SIG-M5 treated with dmso at 0.1 percent for 504 hours (cell line): Measurements from ENCODE around the gene CITED4.

Source experiments
- DNase-seq: peaks from one replicate; lab custom pipeline; 2025; ENCODE audit not compliant: unreplicated experiment; lab: John Stamatoyannopoulos, UW

The CITED4 gene

DNA sequence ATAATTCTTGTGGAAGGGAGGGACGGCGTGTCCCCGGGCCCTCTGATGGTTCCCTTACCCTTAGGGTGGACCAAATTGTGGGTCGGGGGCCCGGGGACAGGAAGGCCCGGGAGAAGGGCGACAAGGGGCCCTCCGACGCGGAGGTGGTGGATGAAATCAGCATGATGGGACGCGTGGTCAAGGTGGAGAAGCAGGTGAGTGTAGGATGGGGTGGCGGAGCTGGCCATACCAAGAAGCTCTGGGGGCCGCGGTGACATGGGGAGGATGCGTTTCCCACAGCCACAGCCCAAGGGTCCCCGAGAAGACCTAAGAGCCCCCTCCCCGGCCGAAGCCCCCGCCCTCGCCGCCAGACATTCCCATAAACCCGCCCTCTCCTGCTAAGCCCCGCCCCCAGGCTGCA is 24.6 kb downstream of the CITED4 start:
- no peak for DNase-seq

DNA sequence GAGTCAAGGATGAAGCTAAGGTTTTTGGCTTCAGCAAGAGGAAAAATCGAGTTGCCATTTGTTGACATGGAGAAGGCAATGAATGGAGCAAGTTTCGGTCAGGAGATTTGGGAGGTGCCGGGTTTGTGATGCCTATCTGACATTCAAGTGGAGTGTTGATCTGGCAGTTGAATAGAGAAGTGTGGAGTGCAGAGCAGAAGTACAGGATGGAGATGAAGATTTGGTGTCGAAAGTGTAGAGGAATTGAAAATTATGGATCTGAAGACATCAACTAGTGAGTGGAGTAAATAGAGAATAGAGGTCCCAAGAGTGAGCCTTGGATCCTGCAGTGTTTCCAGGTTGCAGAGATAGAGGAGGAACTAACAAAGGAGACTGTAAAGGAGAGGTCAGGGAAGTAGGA is 25.9 kb downstream of the CITED4 start:
- no peak for DNase-seq

DNA sequence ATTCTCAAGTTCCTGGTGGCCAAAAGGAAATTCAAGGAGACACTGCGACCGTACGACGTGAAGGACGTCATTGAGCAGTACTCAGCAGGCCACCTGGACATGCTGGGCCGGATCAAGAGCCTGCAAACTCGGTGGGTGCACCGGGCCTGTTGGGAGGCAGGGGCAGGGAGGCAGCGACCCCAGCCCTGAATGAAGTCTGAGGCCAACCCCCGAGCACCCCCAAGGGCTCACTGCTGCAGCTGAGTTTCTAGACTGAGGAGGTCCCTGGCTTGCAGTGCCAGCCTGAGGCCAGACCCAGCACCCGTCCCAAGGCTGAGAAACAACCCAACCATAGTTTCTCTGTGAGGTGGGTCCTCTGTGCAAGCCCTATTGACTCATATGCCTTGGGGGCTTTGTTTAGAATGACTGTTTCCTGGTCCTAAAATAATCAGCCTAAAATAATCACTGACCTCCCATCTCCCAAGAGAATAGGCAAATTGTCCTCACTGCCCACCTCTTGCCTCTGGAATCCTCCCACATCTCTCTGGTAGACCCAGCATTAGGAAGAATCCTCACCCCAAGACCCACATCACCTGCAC is 27.1 kb downstream of the CITED4 start:
- DNase-seq: no peak

DNA sequence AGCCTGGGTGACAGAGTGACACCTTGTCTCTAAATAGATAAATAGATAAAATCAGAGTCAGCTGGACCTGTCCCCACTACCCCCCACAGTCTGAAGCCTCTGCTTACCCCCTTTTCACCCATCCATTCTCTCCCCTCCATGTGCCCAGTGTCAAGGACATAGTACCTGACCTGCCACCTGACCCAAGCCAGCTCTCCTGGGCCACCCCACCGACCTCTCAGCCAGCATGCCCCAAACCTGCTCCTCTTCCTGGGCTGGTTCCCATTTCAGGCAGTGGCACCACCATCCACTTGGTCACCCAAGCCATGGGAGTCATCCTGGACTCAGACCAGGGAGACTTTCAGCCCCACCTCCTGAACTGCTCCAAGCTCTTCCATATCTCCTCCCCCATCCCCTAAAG is 28.2 kb downstream of the CITED4 start:
- no peak for DNase-seq

DNA sequence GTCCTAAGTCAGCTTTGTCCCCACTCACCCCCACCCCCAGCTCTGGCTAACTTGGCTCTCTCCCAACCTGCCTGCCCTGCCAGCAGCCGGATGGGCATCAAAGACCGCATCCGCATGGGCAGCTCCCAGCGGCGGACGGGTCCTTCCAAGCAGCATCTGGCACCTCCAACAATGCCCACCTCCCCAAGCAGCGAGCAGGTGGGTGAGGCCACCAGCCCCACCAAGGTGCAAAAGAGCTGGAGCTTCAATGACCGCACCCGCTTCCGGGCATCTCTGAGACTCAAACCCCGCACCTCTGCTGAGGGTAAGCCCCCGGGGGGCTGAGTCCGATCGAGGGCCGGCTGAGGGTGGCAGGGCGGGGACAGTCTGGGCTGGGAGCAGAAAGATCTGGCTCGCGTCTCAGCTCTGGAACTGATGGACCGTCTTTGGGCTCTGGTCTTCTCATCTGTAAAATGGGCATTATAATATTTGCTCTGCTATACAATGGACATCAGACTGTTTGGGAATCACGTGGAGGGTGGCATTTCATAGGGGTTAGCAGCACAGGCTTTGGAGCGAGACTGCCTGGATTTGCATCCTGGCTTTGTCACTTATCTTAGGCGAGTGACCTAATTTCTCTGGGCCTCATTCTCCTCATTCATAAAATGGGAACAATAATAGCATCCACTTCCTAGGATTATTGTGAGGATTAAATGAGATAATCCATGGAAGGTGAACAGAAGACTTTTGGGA is 31.0 kb downstream of the CITED4 start:
- no peak for DNase-seq

DNA sequence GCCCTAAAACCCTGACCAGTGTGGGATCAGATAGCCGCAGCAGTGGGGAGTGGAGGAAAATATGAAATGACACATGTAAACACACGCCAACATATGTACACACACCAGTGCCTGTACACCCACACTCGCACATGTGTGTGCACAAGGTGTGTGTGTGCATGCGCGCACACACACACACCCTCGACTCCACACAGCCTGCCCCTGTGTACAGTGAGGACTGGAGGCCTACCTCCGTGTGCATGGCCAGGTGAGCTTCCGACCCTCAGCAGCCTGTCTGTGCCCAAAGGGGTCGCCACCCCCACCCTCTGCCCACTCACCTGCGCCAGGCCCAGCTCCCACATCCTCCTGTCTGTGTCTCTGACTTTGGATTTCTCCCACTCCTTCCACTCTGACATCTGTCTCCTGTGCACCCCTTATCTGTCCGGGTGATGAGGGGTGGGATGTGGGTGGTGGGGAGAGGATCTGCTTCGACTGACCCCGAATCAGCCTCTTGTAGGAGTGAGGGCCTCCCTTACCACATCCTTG is 31.7 kb downstream of the CITED4 start:
- no peak for DNase-seq

DNA sequence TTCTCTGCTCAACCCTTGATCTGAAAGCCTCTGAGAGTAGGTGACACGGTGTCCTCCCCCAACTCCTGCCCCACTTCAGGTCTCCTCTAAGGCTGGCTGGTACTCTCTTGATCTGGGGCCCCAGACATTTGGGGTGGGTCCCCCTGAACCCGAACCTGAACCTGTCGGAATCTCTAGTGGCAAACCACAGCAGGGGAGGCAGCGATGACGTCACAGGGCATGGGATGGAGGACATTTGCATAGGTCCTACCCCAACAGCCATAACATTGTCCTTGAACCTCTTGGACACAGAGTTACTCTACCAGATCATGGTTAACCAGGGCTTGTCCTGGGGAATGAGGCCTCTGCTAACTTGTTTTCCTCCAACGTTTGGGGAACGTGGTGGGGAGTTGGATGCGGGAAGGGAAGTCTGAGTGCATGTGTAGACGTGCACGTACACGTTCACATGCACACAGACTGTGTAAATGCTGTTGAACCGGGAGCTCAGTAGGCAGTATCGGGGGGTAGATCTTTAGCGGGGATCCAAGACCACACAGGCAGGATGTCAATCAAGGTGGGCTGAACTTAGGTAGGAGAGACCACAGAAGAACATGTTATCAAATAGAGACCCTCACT is 32.4 kb downstream of the CITED4 start:
- DNase-seq: no peak

DNA sequence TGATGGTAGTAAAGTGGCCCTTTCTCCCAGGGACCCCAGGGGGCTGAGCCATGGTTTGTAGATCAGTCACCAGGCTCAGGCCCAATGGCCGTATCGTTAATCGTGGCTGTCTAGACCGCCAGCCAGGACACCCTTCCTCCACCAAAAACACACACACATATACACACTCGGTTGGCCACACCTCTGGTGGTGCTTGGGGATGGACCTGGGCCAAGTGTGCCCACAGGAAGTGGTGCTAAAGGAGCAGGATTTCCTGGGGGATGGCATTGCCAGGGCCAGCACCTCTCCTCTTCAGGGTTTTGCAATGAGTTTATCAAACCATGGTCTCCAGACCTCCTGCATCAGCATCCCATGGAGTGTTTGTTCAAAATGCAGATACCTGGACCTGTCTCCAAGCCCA is 36.2 kb downstream of the CITED4 start:
- no peak for DNase-seq

DNA sequence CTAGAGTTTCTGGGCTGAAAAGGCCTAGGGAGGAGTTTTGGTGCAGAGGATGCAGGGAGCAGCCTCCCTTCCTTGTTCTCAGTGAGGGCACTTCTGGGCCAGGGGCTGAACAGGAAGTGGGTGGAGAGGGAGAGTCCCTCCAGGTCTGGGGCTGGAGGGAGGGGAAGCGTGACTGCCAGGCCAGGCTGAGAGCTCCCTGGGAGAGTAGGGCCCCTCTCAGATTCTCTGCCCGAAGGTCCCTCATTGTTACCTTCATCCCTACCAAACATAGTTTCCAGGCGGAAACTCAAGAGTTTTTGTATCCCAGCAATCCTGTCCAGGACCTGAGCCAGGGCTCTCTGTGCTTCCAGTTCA is 36.8 kb downstream of the CITED4 start:
- DNase-seq: no peak

DNA sequence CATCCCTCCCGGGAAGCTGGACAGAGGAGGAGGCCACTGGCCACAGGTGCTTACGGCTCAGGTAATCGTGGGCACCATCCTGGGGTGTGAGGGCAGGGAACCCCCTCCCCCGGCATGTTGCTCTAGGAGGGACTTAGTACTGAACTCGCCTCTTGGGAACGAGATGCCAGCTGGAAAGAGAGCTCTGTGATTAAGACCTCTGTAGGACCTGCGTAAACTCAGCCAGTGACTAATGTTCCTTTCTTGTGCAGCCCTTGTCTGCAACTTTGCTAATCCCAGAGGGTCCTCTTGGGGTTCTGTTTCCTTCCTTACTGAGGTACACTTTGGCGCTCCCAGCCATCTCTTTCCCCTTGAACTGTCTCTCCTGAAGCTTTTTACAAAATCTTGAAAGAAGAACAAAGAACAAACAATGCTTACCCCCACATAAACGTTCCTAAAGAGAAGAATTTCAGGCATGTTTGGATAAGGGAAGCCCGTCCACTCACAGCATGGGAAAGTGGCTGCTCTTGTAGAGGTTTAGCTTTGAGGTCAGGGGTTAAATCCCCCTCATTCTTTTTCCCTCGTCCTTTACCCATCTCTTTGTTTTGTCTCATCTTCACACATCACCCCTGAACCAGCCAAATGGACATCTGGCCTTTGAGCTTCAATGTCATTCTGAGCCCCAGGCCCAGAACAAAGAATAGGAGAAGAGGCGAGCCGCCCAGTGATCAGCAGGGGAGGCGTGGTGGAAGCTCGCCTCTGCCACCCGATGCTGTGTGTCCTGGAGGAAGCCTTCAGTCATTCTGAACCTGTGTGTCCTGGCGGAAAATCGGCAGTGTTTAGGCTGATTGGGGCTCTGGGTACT is 37.4 kb downstream of the CITED4 start:
- no peak for DNase-seq

DNA sequence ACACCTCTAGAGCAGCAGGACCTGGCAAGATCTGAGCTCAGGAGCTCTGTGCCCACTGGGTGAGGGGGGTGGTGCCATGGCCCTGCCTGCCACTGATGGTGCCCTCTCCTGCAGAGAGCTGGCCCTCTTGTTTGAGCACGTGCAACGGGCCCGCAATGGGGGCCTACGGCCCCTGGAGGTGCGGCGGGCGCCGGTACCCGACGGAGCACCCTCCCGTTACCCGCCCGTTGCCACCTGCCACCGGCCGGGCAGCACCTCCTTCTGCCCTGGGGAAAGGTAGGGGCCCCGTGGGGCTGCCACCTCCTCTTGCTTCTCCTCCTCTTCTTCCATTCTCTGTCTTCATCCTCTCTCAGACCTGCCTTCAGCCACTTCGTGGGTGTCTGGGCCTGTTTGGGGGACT is 38.2 kb downstream of the CITED4 start:
- DNase-seq: no peak

DNA sequence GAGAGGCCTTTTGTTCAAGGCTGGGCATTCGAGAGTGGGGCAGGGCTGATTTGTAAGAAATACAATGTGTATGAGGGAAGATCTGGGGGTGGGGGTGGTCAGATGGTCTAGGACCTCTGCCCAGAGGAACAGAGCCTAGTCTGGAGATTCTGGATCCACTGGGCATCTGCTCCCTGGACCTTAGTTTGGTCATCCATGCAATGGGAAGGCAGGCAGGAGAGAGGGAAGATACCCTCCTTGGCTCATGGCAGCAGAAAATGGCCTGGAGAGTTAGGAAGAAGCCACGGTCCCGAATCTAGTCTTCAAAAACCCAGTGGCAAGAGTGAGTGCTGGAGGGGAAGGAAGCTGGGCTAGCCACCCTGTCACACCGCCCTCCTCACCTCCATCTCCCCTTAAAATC is 38.8 kb downstream of the CITED4 start:
- DNase-seq: no peak

DNA sequence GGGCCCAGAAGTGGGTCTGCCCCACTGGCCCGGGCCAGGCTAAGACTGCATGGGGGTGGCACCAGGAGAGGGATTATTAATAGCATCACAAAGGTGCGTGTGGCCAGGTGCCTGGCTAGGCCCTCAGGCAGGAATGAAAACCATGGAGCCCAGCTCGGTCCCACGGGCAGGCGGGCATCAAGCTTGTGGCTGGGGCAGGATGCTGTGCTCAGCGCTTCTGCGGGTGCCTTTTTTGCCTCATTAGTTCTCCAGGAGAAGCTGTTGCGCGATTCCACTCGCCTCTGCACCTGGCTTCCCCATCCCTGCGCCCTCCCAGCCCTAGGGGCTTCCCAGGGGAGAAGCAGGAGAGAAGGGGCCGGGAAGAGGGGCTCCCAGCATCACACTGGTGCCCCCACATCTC is 39.3 kb downstream of the CITED4 start:
- DNase-seq: no peak

DNA sequence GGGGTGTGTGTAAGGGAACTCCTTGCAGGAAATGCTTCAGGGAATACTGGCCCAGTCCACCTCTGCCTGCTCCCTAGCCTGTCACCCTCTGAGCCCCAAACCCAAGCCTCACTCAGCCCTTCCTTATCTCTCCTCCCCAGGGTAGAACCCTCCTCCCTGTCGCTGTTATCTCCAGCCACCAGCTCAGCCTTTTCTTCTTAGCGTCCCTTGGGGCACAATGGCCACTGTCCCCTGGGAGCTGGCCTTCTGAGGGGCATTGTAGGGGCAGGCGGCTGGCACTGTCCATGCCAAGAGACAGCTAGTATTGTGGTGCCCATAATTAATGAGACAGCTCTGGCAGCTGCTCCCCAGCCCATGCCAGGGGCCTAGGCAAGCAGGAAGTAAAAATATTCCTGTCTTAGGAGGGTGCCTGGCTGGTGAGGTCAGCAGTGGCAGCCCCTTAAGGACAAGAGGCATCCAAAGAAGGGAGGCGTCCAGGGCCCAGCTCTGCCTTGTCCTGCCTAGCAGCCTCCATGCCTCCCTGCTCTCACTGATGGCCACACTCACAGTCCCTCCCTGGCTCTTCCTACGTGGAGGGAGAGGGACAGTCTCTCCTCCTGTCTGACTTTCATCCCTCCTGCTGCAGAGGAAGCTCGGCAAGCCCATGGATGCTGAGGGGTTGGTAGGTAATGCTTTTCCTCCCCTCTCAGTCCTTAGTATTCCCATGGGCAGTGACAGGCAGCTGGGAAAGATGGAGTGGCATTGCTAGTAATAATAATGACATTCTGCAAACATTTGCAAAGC is 41.1 kb downstream of the CITED4 start:
- DNase-seq: no peak

DNA sequence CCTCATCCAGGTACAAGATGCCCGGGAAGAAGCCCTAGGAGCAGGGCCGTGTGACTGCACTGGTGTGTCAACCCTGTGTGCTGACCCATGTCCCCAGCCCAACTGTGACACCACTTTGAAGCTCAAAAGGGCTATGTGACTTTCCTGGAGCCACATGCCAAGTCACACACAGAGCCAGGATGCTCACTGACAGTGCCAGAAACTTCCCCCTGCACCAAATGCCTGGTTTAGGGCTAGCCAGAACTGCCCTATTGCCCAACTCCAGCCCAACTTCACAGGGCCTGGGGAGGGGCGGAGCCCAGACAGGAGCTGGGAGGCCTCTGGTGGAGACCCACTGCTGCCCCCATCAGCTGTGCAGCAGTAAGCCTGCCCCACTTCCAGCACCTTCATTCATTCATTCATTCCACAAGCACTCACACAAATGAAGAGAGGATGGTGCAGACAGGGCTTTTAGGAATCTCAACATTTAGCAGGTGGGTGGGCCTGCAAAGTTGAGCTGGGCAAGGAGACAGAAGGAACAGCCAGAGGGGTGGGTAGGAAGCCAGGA is 41.8 kb downstream of the CITED4 start:
- peak; percentile 22 for DNase-seq

DNA sequence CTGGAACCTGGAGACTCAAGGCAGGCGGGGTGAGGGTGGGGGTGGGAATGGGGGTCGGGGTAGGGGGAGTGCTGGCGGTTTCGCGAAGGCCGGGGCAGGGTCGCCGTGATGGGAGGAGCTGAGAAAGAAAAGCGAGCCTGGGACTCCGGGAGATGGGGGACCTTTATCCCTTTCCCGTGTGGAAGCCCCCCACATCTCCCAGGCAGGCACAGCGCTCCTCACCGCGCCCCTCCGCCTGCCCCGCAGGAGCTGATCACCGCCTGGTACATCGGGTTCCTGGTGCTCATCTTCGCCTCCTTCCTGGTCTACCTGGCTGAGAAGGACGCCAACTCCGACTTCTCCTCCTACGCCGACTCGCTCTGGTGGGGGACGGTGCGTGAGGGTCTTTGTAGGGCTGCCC is 43.1 kb downstream of the CITED4 start:
- DNase-seq: no peak

DNA sequence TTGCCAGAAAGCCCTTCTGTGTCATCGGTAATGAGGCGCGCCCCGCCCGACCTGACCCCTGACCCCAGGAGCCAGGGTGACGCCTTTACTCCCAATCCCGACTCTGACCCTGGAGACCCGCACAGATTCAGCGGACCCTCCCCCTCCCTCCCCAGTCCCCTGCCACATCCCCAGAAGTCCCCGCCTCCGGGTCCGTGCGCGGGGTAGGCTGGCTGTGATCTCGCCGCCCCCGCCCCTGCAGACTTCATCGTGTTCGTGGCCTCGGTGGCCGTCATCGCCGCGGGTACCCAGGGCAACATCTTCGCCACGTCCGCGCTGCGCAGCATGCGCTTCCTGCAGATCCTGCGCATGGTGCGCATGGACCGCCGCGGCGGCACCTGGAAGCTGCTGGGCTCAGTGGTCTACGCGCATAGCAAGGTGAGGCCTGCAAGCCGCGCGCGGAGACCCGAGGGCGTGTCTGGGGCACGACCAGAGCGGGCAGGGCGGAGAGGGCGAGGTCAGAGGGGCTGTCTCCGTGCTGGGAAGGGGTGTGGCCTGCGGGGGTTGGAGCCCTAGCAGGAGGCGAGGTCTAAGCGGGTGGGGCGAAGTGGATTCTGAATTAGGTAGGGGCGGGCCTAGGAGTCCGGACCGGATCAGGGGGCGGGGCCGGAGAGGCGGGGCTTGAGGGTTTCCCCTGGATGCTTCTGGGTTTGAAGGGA is 43.8 kb downstream of the CITED4 start:
- DNase-seq: no peak

DNA sequence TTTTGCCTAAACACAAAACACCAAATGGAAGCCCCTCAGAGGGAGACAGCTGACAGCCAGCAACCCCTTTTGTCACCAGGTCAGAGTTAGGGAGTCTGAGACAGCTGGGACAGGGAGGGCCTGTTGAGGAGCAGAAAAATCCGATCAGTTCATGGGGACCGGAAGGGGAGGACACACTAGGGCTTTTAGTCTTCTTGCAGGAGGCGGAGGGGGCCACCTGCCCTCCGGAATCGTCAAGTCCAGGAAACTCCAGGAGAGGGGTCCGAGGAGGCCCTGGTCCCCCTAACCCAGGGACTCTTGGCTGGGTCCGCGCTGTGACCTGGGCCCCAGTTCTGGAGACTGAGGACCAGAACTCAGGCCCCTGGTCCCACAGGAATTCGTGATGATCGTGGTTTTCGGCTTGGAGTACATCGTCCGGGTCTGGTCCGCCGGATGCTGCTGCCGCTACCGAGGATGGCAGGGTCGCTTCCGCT is 44.3 kb downstream of the CITED4 start:
- DNase-seq: no peak

DNA sequence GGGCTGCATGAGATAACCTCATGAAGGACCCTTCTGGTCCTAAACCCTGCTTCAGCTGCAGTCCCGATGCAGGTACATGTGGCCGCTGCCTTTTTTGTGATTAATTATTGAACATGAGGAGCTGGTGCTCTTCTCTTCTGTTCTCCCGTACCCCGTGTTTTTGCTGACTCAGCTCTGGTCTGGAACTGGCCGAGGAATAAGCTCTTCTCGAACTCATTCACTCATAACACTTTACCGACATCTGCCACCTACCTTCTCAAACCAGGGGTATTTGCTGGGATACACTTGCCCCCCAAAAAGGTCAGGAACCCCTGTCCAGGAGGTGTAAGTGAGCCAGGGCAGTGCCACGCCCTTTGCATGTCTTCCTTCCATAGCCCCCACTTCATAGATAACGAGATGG is 46.7 kb downstream of the CITED4 start:
- DNase-seq: no peak
